ENCODE measurements around the gene TRIM38.
"Not testable (repeated sequence)": the region's sequence is repeated elsewhere in the genome, so short reads cannot be mapped to it uniquely, and the experiment has no call there.

TRIM38 gene

GRCh38 chr6:25942561-25943147, 19.9 kb upstream of the TRIM38 start:
- DNase-seq (ENCODE audit: low read depth): no peak

GRCh38 chr6:25943887-25944286, 18.7 kb upstream of the TRIM38 start:
- DNase-seq (ENCODE audit: low read depth): no peak

- no peak for DNase-seq (ENCODE audit: low read depth)
These were observed 17.7 kb upstream of the TRIM38 start for GRCh38 chr6:25944688-25945574.

- DNase-seq (ENCODE audit: low read depth): not testable (repeated sequence)
These were observed 16.9 kb upstream of the TRIM38 start for GRCh38 chr6:25945738-25946137.

- no peak for DNase-seq (ENCODE audit: low read depth)
These were observed 16.0 kb upstream of the TRIM38 start for GRCh38 chr6:25946631-25947030.

GRCh38 chr6:25947492-25947891, 15.1 kb upstream of the TRIM38 start:
- DNase-seq (ENCODE audit: low read depth): not testable (repeated sequence)

GRCh38 chr6:25949695-25950094, 12.9 kb upstream of the TRIM38 start:
- no peak for DNase-seq (ENCODE audit: low read depth)

GRCh38 chr6:25950297-25950696, 12.3 kb upstream of the TRIM38 start:
- no peak for DNase-seq (ENCODE audit: low read depth)

- no peak for DNase-seq (ENCODE audit: low read depth)
These were observed 11.1 kb upstream of the TRIM38 start for GRCh38 chr6:25951296-25952032.

GRCh38 chr6:25952535-25952934, 10.1 kb upstream of the TRIM38 start:
- DNase-seq (ENCODE audit: low read depth): no peak

- no peak for DNase-seq (ENCODE audit: low read depth)
These were observed 8.9 kb upstream of the TRIM38 start for GRCh38 chr6:25953733-25954132.

GRCh38 chr6:25954756-25955155, 7.8 kb upstream of the TRIM38 start:
- DNase-seq (ENCODE audit: low read depth): no peak

GRCh38 chr6:25956226-25956625, 6.4 kb upstream of the TRIM38 start:
- no peak for DNase-seq (ENCODE audit: low read depth)

GRCh38 chr6:25958700-25959162, 3.9 kb upstream of the TRIM38 start:
- no peak for DNase-seq (ENCODE audit: low read depth)

- DNase-seq (ENCODE audit: low read depth): no peak
These were observed 2.6 kb upstream of the TRIM38 start for GRCh38 chr6:25959890-25960536.

- no peak for DNase-seq (ENCODE audit: low read depth)
These were observed 1.9 kb upstream of the TRIM38 start for GRCh38 chr6:25960734-25961133.

GRCh38 chr6:25961619-25962148, 918 bp upstream of the TRIM38 start:
- no peak for DNase-seq (ENCODE audit: low read depth)

GRCh38 chr6:25963426-25964123, 973 bp downstream of the TRIM38 start:
- DNase-seq (ENCODE audit: low read depth): no peak

- DNase-seq (ENCODE audit: low read depth): no peak
These were observed 2.5 kb downstream of the TRIM38 start for GRCh38 chr6:25965058-25965457.

- DNase-seq (ENCODE audit: low read depth): no peak
These were observed 4.1 kb downstream of the TRIM38 start for GRCh38 chr6:25966711-25967110.

- DNase-seq (ENCODE audit: low read depth): no peak
These were observed 6.2 kb downstream of the TRIM38 start for GRCh38 chr6:25968769-25969168.
